Osteocyte (in vitro differentiated cells): ENCODE results near the gene RTN3. TPM values are rescaled to one million over a fixed set of nuclear protein-coding genes. Genes with fewer than 3 reads are reported as not detected.

ENCODE experiments used
- DNase-seq: peaks from one replicate; pipeline ENCODE4 v3.0.0; 2021; ENCODE audit warnings: mixed read lengths; ENCODE audit not compliant: unreplicated experiment; ENCODE audit errors: extremely low spot score
- H3K27ac Mint-ChIP-seq: one replicate; pipeline ENCODE4 v1.8.0; 2021; ENCODE audit warnings: mild to moderate bottlenecking, mixed read lengths; ENCODE audit not compliant: unreplicated experiment
- H3K27me3 Mint-ChIP-seq: one replicate; pipeline ENCODE4 v1.8.0; 2021; ENCODE audit warnings: mixed read lengths; ENCODE audit not compliant: unreplicated experiment
- H3K36me3 Mint-ChIP-seq: one replicate; pipeline ENCODE4 v1.8.0; 2021; ENCODE audit warnings: mixed read lengths; ENCODE audit not compliant: unreplicated experiment
- H3K4me1 Mint-ChIP-seq: one replicate; pipeline ENCODE4 v1.8.0; 2021; ENCODE audit warnings: mixed read lengths; ENCODE audit not compliant: unreplicated experiment
- H3K4me3 Mint-ChIP-seq: one replicate; pipeline ENCODE4 v1.8.0; 2021; ENCODE audit warnings: mild to moderate bottlenecking, moderate library complexity, mixed read lengths; ENCODE audit not compliant: unreplicated experiment
- H3K9me3 Mint-ChIP-seq: one replicate; pipeline ENCODE4 v1.8.0; 2021; ENCODE audit warnings: mixed read lengths; ENCODE audit not compliant: unreplicated experiment
- CTCF ChIP-seq: fragments of 200-600 bp; sonication (generic); IDR thresholded peaks from 2 replicates; pipeline ENCODE4 v1.5.0; 2021; ENCODE audit warnings: antibody characterized with exemption, mild to moderate bottlenecking, moderate library complexity
- total RNA-seq: library from RNA; stranded (reverse); gene quantifications from 2 replicates; pipeline ENCODE4 v1.2.1, GENCODE V29; 2021

RTN3 gene
- total RNA-seq, 1 donor from 2014 or later, result 109 TPM

- no peaks in the 10 kb centered on the region for H3K9me3 Mint-ChIP-seq
- H3K4me1 Mint-ChIP-seq, result peaks cover 16% of the 10 kb centered on the region
- no peaks in the 10 kb centered on the region for H3K36me3 Mint-ChIP-seq
- no peaks in the 10 kb centered on the region for H3K27me3 Mint-ChIP-seq
- TF ChIP-seq CTCF, result no peak
- no peak overlapping the region for H3K27ac Mint-ChIP-seq
- DNase-seq, result no peak
- H3K4me3 Mint-ChIP-seq, result no peak overlapping the region
These were observed 13.3 kb downstream of the RTN3 start for GRCh38 chr11:63694596-63694995.

GRCh38 chr11:63698976-63699733 is 17.9 kb downstream of the RTN3 start:
- no peak overlapping the region for H3K27ac Mint-ChIP-seq
- no peaks in the 10 kb centered on the region for H3K27me3 Mint-ChIP-seq
- H3K9me3 Mint-ChIP-seq, result no peaks in the 10 kb centered on the region

GRCh38 chr11:63699896-63700295 is 18.6 kb downstream of the RTN3 start:
- Mint-ChIP-seq H3K9me3 (no peaks in the 10 kb centered on the region), H3K36me3 (peaks cover 7% of the 10 kb centered on the region), H3K4me3 (no peak overlapping the region), H3K4me1 (peaks cover 18% of the 10 kb centered on the region), H3K27me3 (no peaks in the 10 kb centered on the region), H3K27ac (no peak overlapping the region)
- no peak for TF ChIP-seq CTCF
- DNase-seq, result no peak

More at GRCh38 chr11:63698976-63699733, 17.9 kb downstream of the RTN3 start:
- Mint-ChIP-seq H3K4me3 (no peak overlapping the region), H3K36me3 (peaks cover 7% of the 10 kb centered on the region), H3K4me1 (peaks cover 10% of the 10 kb centered on the region)
- DNase-seq, result no peak
- no peak for TF ChIP-seq CTCF

- Mint-ChIP-seq H3K4me3 (no peak overlapping the region), H3K27ac (peak overlapping the region; percentile 11), H3K36me3 (peaks cover 6% of the 10 kb centered on the region), H3K27me3 (no peaks in the 10 kb centered on the region), H3K4me1 (peaks cover 37% of the 10 kb centered on the region), H3K9me3 (no peaks in the 10 kb centered on the region)
- TF ChIP-seq CTCF, result no peak
- no peak for DNase-seq
These were observed 24.2 kb downstream of the RTN3 start for GRCh38 chr11:63705526-63705925.

GRCh38 chr11:63708764-63709163 is 27.5 kb downstream of the RTN3 start:
- Mint-ChIP-seq H3K36me3 (peaks cover 1% of the 10 kb centered on the region), H3K4me3 (no peak overlapping the region), H3K9me3 (no peaks in the 10 kb centered on the region), H3K4me1 (peaks cover 47% of the 10 kb centered on the region), H3K27ac (no peak overlapping the region), H3K27me3 (no peaks in the 10 kb centered on the region)
- no peak for DNase-seq
- TF ChIP-seq CTCF, result no peak
